ENCODE data around the gene PRLR. TPM values are rescaled to one million over a fixed set of nuclear protein-coding genes. Genes with fewer than 3 reads are reported as not detected.

PRLR gene
- total RNA-seq, 6 experiments from 2014 or later, result 7.4 to 26.8 (median 15.1) TPM

GRCh38 chr5:35129276-35129675 lies 101.0 kb downstream of the PRLR start:
- TF ChIP-seq CTCF (IDR thresholded peaks at IDR 0.05) (no peak), POLR2A (IDR thresholded peaks at IDR 0.05) (no peak)
- no peaks in the 10 kb centered on the region for H3K36me3 ChIP-seq
- DNase-seq, result no peak
- no peak overlapping the region for H3K27ac ChIP-seq
- no peaks in the 10 kb centered on the region for H3K27me3 ChIP-seq
- intact Hi-C loops (cut with DNase I), result no loop called here
- H3K9me3 ChIP-seq, result no peaks in the 10 kb centered on the region
- no peak overlapping the region for H3K4me3 ChIP-seq
- 54% methylated on average over 1 of the region's 1 CpG for WGBS (ENCODE audit: insufficient coverage, low coverage, low lambda C conversion rate, missing lambda C conversion rate)
- no peak for ATAC-seq
- H3K4me1 ChIP-seq, result peaks cover 0 to 34% (median 7%) of the 10 kb centered on the region in 4 donors

- Histone ChIP-seq H3K27ac (no peak overlapping the region), H3K4me1 (peaks cover 0 to 41% (median 16%) of the 10 kb centered on the region in 4 donors), H3K4me3 (no peak overlapping the region), H3K9me3 (no peaks in the 10 kb centered on the region), H3K27me3 (no peaks in the 10 kb centered on the region), H3K36me3 (no peaks in the 10 kb centered on the region)
- TF ChIP-seq CTCF (IDR thresholded peaks at IDR 0.05) (no peak), POLR2A (IDR thresholded peaks at IDR 0.05) (no peak)
- ATAC-seq, result no peak
- intact Hi-C loops (cut with DNase I), result no loop called here
- DNase-seq, result no peak
- 100% methylated on average over 1 of the region's 1 CpG for WGBS (ENCODE audit: insufficient coverage, low coverage, low lambda C conversion rate, missing lambda C conversion rate)
These were observed 103.3 kb downstream of the PRLR start for GRCh38 chr5:35127006-35127405.

GRCh38 chr5:35125746-35126145 lies 104.5 kb downstream of the PRLR start:
- WGBS (ENCODE audit: insufficient coverage, low coverage, low lambda C conversion rate, missing lambda C conversion rate), result 37% methylated on average over 2 of the region's 2 CpGs
- intact Hi-C loops (cut with DNase I), result no loop called here
- no peak for DNase-seq
- Histone ChIP-seq H3K9me3 (no peaks in the 10 kb centered on the region), H3K27me3 (no peaks in the 10 kb centered on the region), H3K4me3 (no peak overlapping the region), H3K27ac (no peak overlapping the region), H3K36me3 (no peaks in the 10 kb centered on the region), H3K4me1 (peaks cover 0 to 41% (median 16%) of the 10 kb centered on the region in 4 donors)
- ATAC-seq, result no peak
- no peak for TF ChIP-seq CTCF (IDR thresholded peaks at IDR 0.05)
- TF ChIP-seq POLR2A (IDR thresholded peaks at IDR 0.05), result no peak

- intact Hi-C loops (cut with DNase I), result no loop called here
- no peak for TF ChIP-seq CTCF (IDR thresholded peaks at IDR 0.05)
- TF ChIP-seq POLR2A (IDR thresholded peaks at IDR 0.05), result no peak
- DNase-seq (no peak), ATAC-seq (no peak)
- 42% methylated on average over 2 of the region's 2 CpGs for WGBS (ENCODE audit: insufficient coverage, low coverage, low lambda C conversion rate, missing lambda C conversion rate)
- H3K9me3 ChIP-seq, result no peaks in the 10 kb centered on the region
- no peak overlapping the region for H3K27ac ChIP-seq
- no peaks in the 10 kb centered on the region for H3K27me3 ChIP-seq
- H3K4me1 ChIP-seq, result peaks cover 0 to 36% (median 16%) of the 10 kb centered on the region in 4 donors
- no peaks in the 10 kb centered on the region for H3K36me3 ChIP-seq
- no peak overlapping the region for H3K4me3 ChIP-seq
These were observed 105.4 kb downstream of the PRLR start for GRCh38 chr5:35124932-35125331.

DNA sequence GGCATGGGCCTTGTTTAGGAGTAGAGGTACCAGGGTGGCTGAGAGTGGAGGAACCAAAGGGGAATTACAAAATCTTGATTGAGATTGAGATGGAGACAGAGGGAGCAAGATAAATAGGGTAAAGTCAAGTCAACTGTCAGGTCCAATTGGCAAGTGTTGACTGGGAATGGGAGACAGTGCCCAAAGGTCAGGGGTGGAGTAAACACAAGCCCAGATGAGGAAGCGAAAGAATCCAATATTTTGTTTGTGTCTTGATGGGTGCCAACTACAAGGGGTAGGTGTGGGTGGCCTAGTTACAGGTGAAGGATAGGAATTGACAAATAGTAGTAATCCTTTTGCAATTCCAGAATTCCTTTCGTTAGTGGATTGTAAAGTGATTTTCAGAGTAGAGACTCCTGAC lies 107.5 kb downstream of the PRLR start:
- Histone ChIP-seq H3K27me3 (no peaks in the 10 kb centered on the region), H3K27ac (no peak overlapping the region), H3K9me3 (no peaks in the 10 kb centered on the region), H3K4me3 (no peak overlapping the region), H3K36me3 (no peaks in the 10 kb centered on the region), H3K4me1 (peaks cover 0 to 28% (median 15%) of the 10 kb centered on the region in 4 donors)
- peak; percentile 32 to 85 (median 67) for DNase-seq
- TF ChIP-seq CTCF (IDR thresholded peaks at IDR 0.05) (no peak), POLR2A (IDR thresholded peaks at IDR 0.05) (no peak)
- intact Hi-C loops (cut with DNase I), result no loop called here
- peak; percentile 93 to 97 (median 96) for ATAC-seq
- 27% methylated on average over 2 of the region's 2 CpGs for WGBS (ENCODE audit: insufficient coverage, low coverage, low lambda C conversion rate, missing lambda C conversion rate)

All from right lobe of liver (tissue), 6 donors.